ENCODE data around the gene STAT2.

- TF ChIP-seq CTCF (IDR thresholded peaks at IDR 0.05; ENCODE audit: borderline replicate concordance, extremely low read depth, low read length, poor library complexity, severe bottlenecking) (no peak), EZH2 (IDR thresholded peaks at IDR 0.05; ENCODE audit: borderline replicate concordance, low read depth, low read length, severe bottlenecking) (no peak)
Measured at GRCh38 chr12:56315249-56315621, 44.7 kb downstream of the STAT2 start.

Measured in DND-41 (cell line).